Measurements from ENCODE around the gene ASPDH.
A peak's percentile ranks its signal among the peaks of the same experiment; 100 is the strongest.

GRCh38 chr19:50556282-50557008 is 42.7 kb upstream of the ASPDH start:
- TF ChIP-seq POLR2AphosphoS5 (IDR thresholded peaks at IDR 0.05) (no peak), POLR2A (IDR thresholded peaks at IDR 0.05) (no peak), EP300 (IDR thresholded peaks at IDR 0.05) (no peak)
- TF ChIP-seq, protein P1, sequence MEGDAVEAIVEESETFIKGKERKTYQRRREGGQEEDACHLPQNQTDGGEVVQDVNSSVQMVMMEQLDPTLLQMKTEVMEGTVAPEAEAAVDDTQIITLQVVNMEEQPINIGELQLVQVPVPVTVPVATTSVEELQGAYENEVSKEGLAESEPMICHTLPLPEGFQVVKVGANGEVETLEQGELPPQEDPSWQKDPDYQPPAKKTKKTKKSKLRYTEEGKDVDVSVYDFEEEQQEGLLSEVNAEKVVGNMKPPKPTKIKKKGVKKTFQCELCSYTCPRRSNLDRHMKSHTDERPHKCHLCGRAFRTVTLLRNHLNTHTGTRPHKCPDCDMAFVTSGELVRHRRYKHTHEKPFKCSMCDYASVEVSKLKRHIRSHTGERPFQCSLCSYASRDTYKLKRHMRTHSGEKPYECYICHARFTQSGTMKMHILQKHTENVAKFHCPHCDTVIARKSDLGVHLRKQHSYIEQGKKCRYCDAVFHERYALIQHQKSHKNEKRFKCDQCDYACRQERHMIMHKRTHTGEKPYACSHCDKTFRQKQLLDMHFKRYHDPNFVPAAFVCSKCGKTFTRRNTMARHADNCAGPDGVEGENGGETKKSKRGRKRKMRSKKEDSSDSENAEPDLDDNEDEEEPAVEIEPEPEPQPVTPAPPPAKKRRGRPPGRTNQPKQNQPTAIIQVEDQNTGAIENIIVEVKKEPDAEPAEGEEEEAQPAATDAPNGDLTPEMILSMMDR (IDR thresholded peaks at IDR 0.05), result peak in 2 of 4 experiments; percentile 53 to 65
